Adrenal gland (tissue), 12 donors: ENCODE measurements around the gene ATP8A2. TPM values are rescaled to one million over a fixed set of nuclear protein-coding genes. Genes with fewer than 3 reads are reported as not detected.

Source experiments
- DNase-seq, 7 donors: peaks; one replicate each; pipeline ENCODE4 v3.0.0-alpha.2; 2019 to 2020
- H3K27ac ChIP-seq, 5 donors: fragments of 200-600 bp; sonication (generic) in 4 of 5; 1 replicate in 3 of 5; 2 replicates in 2 of 5; pipeline versions ENCODE4 v1.5.1 to v1.8.0; 2016 to 2020; ENCODE audit warnings: mild to moderate bottlenecking in 1 of 5
- H3K27me3 ChIP-seq: fragments of 200-600 bp; 2 replicates; pipeline ENCODE4 v1.8.0; 2021
- H3K36me3 ChIP-seq, 2 donors: fragments of 200-600 bp; replicated peaks in 1 of 2; 1 replicate in 1 of 2; 2 replicates in 1 of 2; pipeline versions ENCODE4 v1.5.1 to v1.8.0; 2018 to 2022
- H3K4me1 ChIP-seq, 2 donors: fragments of 200-600 bp; replicated peaks in 1 of 2; 1 replicate in 1 of 2; 2 replicates in 1 of 2; pipeline versions ENCODE4 v1.5.1 to v1.8.0; 2018 to 2021
- H3K4me3 ChIP-seq, 4 donors: fragments of 200-600 bp; sonication (generic) in 3 of 4; one replicate each; pipeline ENCODE4 v1.5.1; 2016 to 2018
- H3K9me3 ChIP-seq, 3 donors: fragments of 200-600 bp; sonication (generic) in 1 of 3; replicated peaks in 1 of 3; 1 replicate in 2 of 3; 2 replicates in 1 of 3; pipeline versions ENCODE4 v1.5.1 to v1.8.0; 2016 to 2021
- POLR2A ChIP-seq, 2 donors: fragments of 450-650 bp; IDR thresholded peaks; one replicate each; pipeline ENCODE4 v1.6.1; 2017; ENCODE audit warnings: antibody characterized with exemption in 2 of 2, mild to moderate bottlenecking in 2 of 2, moderate library complexity in 1 of 2
- WGBS, 4 donors: extraction: QIAGEN DNeasy Blood & Tissue Kit in 2 of 4; methylation state at CpG; one replicate each; pipeline versions ENCODE4 v1.1.5 to v1.1.7; 2013 to 2017; 5-methylcytosine and 5-hydroxymethylcytosine counted together
- intact Hi-C, 2 donors: fragments of 100-400 bp; cut with DNase I; formaldehyde crosslinking; loops; one replicate each; pipeline versions ENCODE4 v1.14.1 to v1.15.0; 2022 to 2023
- polyA plus RNA-seq, 3 donors: library from polyadenylated mRNA; stranded (reverse); fragments of 200-250 nt in 2 of 3; fragments of 350-450 nt in 1 of 3; fragmentation: Illumina TruSeq in 1 of 3; extraction: RNeasy Lipid Tissue Mini Kit (QIAGEN cat#74804) in 1 of 3; gene quantifications; one replicate each; pipeline ENCODE4 v1.2.3, GENCODE V29; 2013 to 2014
- total RNA-seq, 9 donors: library from RNA; depleted of rRNA in 4 of 9; stranded (reverse); fragments of >200 nt in 4 of 9; fragments of 120-200 nt in 1 of 9; fragmentation: NEBNext Ultra II Directional in 1 of 9; extraction: Animal tissue kit (Norgen Biotek cat#: 25700) in 1 of 9; gene quantifications; one replicate each; pipeline versions ENCODE4 v1.1.0 to v1.2.4, GENCODE V29; 2013 to 2023
- TF ChIP-seq, protein P1 (sequence below), 6 experiments: fragments of 450-650 bp in 4 of 6; fragments of 200-600 bp in 2 of 6; sonication (generic) in 1 of 6; IDR thresholded peaks; 1 replicate in 5 of 6; 2 replicates in 1 of 6; pipeline versions ENCODE4 v1.5.1 to v1.8.0; 2016 to 2021; ENCODE audit warnings: antibody characterized with exemption in 6 of 6, mild to moderate bottlenecking in 2 of 6, moderate library complexity in 1 of 6
- donor health status: healthy with polysubstance abuse.
- donor health status: Bipolar disorder and iron deficiency.
- donor health status: DM: yes; HTN: yes; CAD: no.
- donor health status: DM: no; HTN: no; CAD: no.
- donor health status: DM: no; HTN: no; CAD: no.
- donor health status: DM: yes; HTN: yes; CAD: no.

ATP8A2 gene
- total and polyA plus RNA-seq, 12 donors = 0.77 to 14.0 (median 4.3) TPM

DNA sequence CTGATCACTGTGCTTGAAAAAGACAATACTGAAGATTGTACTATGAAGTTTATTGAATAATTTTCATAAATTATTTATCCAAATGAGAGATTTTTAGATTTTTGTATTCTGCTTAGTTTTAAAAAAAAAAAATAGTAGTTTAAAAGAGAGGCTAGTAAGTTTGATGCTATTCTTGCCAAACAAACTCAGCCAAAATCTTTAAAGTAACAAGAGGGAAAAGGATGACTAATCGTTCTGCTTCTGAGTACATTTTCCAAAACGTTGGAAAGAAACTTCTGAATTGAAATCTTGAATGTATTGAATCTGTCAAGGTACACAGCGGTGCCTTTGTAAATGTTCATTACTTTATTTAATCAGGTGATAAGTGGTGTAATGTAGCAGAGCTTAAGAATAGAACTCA is 35.9 kb upstream of the ATP8A2 start:
- no peaks in the 10 kb centered on the region for H3K27me3 ChIP-seq
- H3K9me3 ChIP-seq = no peaks in the 10 kb centered on the region
- intact Hi-C loops = no loop called here
- H3K27ac ChIP-seq = no peak overlapping the region
- TF ChIP-seq, protein P1, sequence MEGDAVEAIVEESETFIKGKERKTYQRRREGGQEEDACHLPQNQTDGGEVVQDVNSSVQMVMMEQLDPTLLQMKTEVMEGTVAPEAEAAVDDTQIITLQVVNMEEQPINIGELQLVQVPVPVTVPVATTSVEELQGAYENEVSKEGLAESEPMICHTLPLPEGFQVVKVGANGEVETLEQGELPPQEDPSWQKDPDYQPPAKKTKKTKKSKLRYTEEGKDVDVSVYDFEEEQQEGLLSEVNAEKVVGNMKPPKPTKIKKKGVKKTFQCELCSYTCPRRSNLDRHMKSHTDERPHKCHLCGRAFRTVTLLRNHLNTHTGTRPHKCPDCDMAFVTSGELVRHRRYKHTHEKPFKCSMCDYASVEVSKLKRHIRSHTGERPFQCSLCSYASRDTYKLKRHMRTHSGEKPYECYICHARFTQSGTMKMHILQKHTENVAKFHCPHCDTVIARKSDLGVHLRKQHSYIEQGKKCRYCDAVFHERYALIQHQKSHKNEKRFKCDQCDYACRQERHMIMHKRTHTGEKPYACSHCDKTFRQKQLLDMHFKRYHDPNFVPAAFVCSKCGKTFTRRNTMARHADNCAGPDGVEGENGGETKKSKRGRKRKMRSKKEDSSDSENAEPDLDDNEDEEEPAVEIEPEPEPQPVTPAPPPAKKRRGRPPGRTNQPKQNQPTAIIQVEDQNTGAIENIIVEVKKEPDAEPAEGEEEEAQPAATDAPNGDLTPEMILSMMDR (IDR thresholded peaks at IDR 0.05) = no peak
- no peak for TF ChIP-seq POLR2A (IDR thresholded peaks at IDR 0.05)
- WGBS, 4 donors = 42 to 55% (median 47%) methylated on average over 3 of the region's 3 CpGs
- DNase-seq = no peak
- H3K4me3 ChIP-seq = no peak overlapping the region
- peaks cover 0 to 7% of the 10 kb centered on the region in 2 donors for H3K4me1 ChIP-seq
- peaks cover 0 to 27% of the 10 kb centered on the region in 2 donors for H3K36me3 ChIP-seq

DNA sequence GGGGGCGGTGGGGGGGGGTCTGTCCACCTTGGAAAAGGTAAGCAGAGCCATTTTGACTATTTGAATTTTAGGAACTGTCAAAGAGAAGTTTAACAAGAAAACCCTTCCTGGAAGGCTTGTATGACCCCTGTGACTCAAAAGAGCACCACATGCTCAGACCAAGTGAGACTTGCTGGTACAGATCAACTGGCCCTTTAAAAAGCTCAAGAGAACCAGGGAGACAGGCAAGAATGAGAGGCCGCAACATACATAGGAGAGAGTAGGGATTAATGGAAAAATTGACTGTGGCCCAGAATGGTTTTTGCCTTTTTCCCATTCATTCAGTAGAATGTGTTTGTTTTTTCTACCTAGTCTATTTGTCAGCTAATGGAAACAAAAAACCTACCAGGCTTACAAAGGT is 26.2 kb upstream of the ATP8A2 start:
- intact Hi-C loops = no loop called here
- H3K4me3 ChIP-seq = no peak overlapping the region
- H3K27ac ChIP-seq = no peak overlapping the region
- WGBS, 4 donors = 93 to 100% (median 95%) methylated on average over 2 of the region's 2 CpGs
- TF ChIP-seq, protein P1 (IDR thresholded peaks at IDR 0.05) = no peak
- TF ChIP-seq POLR2A (IDR thresholded peaks at IDR 0.05) = no peak
- H3K9me3 ChIP-seq = no peaks in the 10 kb centered on the region
- no peaks in the 10 kb centered on the region for H3K4me1 ChIP-seq
- no peaks in the 10 kb centered on the region for H3K27me3 ChIP-seq
- no peaks in the 10 kb centered on the region for H3K36me3 ChIP-seq
- no peak for DNase-seq

DNA sequence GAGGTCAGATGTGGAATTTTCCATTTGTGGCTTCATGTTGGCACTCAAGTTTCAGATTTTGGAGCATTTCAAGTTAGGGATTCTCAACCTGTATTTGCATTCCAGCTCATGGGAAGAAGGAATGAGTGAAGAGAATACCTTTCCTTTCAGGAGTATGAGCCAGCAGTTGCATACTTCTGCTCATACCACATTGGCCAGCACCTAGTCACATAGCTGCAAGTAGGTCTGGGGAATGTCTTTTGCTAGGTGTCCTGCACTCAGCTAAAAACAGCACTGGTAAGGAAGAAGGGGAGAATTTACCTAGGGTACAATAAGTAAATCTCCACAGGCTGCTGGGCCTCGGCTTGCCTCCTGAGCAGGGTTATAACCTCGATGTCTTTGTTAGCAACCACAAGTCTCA is 24.6 kb upstream of the ATP8A2 start:
- Histone ChIP-seq H3K4me3 (no peak overlapping the region), H3K4me1 (no peaks in the 10 kb centered on the region), H3K36me3 (no peaks in the 10 kb centered on the region), H3K27ac (no peak overlapping the region), H3K9me3 (no peaks in the 10 kb centered on the region), H3K27me3 (no peaks in the 10 kb centered on the region)
- DNase-seq = no peak
- no peak for TF ChIP-seq POLR2A (IDR thresholded peaks at IDR 0.05)
- TF ChIP-seq, protein P1 (IDR thresholded peaks at IDR 0.05) = no peak
- 75 to 90% (median 83%) methylated on average over 2 of the region's 2 CpGs for WGBS, 4 donors
- intact Hi-C loops = no loop called here

DNA sequence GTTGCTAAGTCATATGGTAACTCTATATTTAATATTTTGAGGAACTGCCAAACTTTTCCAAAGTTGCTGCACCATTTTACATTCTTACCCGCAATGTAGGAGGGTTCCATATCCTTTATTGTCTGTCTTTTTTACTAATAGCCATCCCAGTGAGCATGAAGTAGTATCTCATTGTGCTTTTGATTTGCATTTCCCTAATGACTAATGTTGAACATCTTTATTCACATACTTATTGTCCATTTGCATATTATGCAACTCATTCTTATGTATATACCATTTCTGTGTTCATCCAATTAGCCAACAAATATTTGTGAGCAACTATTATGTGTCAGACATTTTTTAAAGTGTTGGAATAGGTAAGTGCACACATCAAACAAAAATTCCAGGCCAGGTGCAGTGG is 20.4 kb upstream of the ATP8A2 start:
- TF ChIP-seq POLR2A (IDR thresholded peaks at IDR 0.05) = no peak
- TF ChIP-seq, protein P1 (IDR thresholded peaks at IDR 0.05) = no peak
- no peaks in the 10 kb centered on the region for H3K36me3 ChIP-seq
- no peak for DNase-seq
- H3K9me3 ChIP-seq = no peaks in the 10 kb centered on the region
- no peak overlapping the region for H3K27ac ChIP-seq
- no peak overlapping the region for H3K4me3 ChIP-seq
- no peaks in the 10 kb centered on the region for H3K4me1 ChIP-seq
- WGBS, 4 donors = 93 to 100% (median 96%) methylated on average over 1 of the region's 1 CpG
- peaks cover 6% of the 10 kb centered on the region for H3K27me3 ChIP-seq
- intact Hi-C loops = no loop called here
